GM18870 (cell line): ENCODE measurements around the gene TOX2.

Experiments
- ATAC-seq: cut with Tn5 transposase; IDR thresholded peaks from one replicate; pipeline ENCODE4 v1.9.1; 2021; ENCODE audit warnings: moderate library complexity; ENCODE audit not compliant: unreplicated experiment

Gene TOX2

DNA sequence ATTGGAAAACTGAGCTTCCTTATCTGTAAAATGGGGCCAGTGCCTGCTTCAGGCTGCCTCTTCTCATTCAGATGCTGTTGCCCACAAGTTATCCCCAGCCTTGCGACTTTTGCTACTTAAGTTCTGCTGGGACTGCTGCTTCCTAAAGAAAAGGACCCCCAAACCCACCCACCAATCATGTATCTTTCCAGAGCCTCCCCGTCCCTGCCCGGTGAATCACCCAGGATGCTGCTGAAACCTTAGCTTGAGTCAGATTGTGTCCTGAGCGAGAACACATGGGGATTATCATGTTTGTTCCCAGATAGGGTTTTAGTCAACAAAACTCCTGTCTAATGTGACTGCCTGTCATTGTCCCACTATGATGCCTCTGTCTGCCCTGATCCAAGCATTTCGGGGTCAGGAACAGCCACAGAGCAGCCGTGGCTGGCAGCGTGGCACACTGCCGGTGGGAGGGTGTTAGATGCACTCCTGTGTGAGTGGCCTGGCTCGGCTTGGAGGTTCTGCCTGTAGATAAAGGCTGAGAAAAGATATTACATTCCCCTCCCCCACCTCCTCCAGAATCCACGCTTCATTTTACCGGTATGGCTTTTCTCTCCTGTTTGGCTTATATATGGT is 79.9 kb downstream of the TOX2 start:
- ATAC-seq, result no peak

DNA sequence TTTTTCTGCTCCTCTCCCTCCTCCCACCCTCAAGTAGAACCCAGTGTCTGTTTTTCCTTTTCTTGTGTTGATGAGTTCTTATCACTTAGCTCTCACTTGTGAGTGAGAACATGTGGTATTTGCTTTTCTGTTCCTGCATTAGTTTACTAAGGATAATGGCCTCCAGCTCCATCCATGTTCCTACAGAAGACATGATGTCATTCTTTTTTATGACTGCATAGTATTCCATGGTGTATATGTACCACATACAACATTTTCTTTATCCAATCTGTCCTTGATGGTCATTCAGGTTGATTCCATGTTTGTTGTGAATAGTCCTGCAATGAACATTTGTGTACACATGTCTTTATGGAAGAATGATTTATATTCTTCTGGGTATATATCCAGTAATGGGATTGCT is 81.0 kb downstream of the TOX2 start:
- no peak for ATAC-seq

DNA sequence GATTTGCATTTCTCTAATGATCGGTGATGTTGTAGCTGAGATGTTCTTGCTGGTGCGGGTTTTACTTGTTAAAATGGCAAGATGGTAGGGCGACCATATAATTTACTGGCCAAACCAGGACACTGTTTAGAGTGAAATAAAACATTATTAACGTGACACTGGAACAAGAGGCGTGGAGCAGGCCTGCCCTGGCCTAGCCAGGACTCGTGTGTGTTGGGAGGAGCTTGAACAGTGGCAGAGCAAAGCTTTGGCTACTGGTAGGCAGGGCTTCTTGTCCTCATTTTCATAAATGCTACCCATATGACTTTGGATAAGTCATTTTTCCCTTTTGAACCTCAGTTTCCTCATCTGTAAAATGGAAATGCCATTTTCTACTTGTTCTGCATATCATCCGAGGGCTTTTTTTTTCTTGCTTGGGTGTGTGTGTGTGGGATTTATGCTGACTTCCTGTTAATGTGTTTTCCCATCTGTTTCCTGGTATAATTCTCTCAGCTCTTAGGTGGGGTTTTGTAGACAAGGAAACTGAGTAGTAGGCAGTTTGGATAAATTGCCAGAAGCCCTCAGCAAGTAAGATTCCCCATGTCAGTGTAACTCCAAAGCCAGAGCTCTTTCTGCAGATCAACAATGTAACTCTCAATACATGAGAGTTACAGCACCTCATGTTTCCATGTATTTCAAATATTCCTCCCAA is 81.7 kb downstream of the TOX2 start:
- ATAC-seq, result no peak

DNA sequence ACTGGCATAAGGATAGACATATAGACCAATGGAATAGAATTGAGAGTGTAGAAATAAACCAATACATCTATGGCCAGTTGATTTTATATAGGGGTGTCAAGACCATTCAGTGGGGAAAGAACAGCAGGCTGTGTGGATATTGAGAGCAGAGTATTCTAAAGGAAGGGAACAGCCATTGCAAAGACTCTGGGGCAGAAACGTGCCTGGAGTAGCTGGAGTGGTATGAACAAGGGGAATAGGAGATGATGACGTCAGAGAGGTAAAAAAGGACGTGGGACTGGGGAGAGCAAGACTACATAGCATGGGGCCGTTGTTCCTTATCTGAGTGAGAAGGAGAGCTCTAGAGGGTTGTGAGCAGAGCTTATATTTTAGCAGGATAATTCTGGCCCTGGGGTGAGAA is 85.2 kb downstream of the TOX2 start:
- ATAC-seq, result no peak

GRCh38 chr20:44001667-44002596 is 87.3 kb downstream of the TOX2 start:
- peak; percentile 53 for ATAC-seq

DNA sequence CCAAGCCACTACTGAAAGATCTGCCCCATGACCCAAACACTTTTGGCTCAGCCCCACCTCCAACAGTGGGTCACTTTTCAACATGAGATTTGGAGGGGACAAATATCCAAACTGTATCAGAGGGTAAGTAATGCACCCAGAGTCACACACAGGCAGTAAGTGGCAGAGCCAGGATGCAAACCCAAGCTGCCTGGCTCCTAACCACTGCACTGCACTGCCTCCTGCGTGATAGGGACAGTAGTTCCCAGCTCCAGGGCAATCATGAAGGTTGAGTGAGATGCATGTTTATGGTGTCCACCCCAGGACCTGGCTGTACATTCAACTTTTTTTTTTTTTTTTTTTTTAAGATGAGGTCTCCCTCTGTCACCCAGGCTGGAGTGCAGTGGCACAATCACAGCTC is 88.2 kb downstream of the TOX2 start:
- no peak for ATAC-seq

- no peak for ATAC-seq
These were observed 89.0 kb downstream of the TOX2 start for GRCh38 chr20:44003609-44004008.

DNA sequence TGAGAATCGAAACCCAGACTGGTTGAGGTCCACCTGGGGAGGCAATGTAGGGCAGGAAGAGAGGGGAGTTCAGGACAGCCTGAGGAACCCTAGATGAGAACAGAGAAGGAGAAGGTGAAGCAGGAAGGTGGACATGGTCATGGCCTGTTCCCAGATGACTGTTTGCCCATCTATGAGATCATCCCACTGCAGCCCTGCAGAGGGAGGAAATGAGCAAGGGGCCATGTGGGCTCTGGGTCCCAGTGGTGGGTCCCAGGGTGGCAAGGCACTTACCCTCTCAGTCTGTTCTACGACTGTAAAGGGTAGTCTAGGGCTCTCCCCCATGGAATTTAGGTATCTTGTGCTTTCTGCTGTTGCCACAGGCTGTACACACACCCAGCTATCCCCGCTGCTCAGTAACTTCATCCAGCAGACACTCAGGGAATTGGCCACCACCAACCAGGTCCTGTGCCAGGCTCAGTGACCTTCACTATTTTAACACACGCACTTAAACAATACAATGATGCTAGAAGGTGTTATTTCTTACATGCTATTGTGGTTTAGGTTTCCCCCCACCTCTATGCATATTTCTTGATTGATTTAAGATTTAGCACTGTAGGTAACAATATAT is 89.8 kb downstream of the TOX2 start:
- ATAC-seq, result no peak

DNA sequence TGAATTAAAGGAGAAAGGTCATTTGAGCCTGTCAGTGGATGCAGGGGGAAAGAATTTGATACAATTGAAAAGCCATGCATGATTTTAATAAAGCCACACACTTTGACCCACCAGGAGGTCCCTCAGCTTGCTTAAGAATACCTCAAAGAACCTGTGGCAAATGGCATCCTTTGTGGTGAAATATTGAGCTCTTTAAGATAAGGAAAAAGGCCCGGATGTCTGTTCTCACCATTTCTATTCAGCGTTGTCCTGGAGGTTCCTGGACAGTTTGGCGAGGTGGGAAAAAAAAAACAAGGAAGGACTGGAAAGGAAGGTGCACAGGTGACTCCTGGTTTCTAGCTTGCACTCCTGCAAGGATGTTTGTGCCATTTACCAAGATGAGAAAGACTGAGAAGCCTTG is 91.0 kb downstream of the TOX2 start:
- ATAC-seq, result no peak

DNA sequence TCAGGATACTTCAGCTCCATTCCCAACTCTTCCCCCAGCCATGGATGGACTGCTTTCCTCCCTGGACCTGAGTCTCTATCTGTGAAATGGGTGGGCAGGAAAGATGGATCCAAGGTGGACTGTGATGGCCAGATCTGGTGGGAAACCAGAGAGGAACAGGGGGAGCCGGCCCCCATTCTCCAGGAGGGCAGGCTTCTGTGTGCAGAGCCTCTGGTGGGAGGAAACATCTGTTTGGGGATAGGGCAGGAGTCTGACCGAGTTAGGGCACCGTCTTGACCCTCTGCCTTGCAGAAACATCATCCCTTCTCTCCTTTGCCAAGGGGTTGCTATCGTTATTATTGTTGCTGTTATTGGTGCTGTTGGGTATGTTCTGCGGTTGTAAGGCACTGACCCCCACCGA is 91.5 kb downstream of the TOX2 start:
- ATAC-seq, result no peak

DNA sequence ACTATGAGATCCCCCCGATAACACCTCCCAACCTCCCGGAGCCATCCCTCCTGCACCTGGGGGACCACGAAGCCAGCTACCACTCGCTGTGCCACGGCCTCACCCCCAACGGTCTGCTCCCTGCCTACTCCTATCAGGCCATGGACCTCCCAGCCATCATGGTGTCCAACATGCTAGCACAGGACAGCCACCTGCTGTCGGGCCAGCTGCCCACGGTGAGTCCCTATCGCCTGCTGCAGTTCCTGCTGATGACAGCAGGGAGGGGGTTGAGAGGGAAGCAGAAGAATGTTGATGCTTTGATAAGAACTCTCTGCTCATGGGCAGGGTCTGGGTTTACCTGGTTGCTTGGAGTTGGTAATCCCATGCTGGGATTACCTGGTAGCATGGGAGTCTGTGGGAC is 91.9 kb downstream of the TOX2 start:
- ATAC-seq, result no peak

DNA sequence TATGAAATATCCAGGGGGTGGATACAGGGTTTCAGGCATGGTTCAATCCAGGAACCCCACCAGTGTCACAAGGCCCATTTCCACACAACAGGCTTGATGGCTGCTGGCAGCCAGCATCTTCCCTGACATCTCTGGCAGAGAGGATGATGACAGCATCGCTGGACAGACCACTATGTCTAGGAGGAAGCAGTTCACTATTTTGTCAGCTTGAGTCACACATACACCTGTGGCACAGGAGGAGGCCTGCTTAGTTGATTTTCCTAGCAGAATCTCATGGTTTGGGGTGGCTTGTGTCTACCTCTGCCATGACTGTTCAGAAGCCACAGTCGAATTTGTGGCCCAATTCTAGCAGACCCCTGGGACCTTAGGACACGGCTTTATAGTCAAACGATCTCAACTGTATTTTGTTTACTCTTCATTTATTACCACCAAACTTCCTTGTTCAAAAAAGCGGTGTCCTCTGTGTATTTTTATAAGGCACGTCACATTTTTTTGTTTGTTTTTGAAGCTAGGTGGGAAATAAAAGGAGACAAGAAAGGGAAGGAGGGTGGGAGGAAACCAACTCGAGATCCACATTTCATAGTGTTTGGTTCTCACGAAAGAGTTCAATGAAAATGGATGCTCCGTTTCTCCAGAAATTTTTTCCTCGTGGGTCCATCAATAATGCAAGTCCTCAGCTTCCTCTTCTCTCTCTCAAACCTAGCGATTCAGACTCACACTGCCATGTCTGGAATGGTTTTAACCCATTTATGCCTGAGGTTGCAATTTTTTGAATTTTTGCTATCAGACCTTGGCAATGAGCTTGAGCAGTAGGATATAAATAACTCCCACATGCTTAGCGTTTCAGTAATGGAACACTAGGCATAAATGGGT is 94.4 kb downstream of the TOX2 start:
- ATAC-seq, result no peak

DNA sequence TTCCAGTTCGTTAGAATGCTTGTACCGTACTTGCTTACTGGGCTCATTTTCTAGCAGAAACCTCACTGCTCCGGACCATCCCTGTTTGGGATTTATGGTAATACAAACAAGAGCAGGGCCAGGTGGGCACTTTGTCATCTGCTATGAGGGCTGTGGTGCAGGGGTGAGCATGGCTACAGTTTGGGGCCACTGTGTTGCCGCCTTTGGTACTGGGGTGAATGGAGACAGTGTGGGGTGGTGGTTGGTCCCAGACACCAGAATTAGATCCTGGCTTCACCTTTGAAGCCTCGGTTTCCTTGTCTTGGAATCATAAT is 95.0 kb downstream of the TOX2 start:
- no peak for ATAC-seq

DNA sequence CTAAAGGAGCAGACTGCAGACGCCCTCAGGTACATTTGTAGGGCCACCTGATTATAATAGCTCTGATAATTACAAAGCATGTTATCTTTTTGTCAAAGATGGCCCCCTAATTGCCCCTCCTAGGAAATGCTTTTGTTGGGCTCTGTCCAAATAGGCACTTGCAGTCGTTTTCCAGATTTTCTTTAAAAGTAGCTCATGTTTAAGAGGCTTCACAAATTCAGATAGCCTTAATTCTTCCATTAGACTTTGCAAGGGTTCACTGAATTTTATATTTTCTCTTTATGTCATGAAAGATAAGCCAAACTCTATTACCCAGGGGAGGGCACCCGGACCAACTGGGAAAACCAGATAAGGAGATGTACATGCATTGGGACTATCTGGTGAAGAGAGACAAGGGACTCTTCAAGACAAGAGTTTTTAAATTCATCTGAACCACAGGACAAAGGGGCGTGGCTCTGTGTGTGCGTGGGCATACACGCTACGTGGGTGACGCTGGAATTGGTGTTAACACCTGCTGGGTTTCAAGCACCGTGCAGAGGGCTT is 95.6 kb downstream of the TOX2 start:
- ATAC-seq, result no peak

- ATAC-seq, result no peak
These were observed 96.7 kb downstream of the TOX2 start for GRCh38 chr20:44011251-44011940.

DNA sequence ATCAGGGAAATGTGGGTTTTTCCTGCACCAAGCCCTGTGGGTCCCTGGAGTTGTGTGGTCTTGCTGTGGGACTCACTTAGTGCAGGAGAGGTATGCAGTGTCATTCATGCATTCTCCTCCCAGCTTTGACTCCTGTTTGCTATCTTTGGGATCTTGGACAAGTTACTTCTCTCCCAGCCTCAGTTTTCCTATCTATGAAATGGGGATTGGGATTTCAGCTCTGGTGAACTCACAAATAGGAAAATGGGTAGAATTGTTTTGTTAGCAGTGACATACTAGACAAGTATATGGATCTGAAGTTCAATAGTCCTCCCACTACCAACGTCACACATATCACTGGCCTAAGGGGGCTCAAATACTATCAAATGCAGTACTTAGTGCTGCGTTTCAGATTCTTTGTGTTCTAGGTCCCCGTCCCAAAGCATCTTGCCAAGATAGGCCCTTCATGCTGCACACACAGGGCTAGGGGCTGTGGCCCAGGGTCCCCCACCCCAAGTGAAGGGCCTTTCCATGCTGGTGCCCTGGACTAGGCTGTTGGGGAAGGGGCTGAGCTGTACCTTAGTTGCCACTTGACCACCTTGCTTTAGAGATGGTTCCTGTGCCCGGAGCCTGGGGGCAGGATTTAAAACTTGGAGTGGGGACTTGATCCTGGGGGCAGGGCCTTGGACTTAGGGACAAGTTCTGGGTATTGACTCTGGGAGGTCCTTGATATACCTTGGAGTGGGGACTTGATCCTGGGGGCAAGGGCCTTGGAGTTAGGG is 98.0 kb downstream of the TOX2 start:
- no peak for ATAC-seq

DNA sequence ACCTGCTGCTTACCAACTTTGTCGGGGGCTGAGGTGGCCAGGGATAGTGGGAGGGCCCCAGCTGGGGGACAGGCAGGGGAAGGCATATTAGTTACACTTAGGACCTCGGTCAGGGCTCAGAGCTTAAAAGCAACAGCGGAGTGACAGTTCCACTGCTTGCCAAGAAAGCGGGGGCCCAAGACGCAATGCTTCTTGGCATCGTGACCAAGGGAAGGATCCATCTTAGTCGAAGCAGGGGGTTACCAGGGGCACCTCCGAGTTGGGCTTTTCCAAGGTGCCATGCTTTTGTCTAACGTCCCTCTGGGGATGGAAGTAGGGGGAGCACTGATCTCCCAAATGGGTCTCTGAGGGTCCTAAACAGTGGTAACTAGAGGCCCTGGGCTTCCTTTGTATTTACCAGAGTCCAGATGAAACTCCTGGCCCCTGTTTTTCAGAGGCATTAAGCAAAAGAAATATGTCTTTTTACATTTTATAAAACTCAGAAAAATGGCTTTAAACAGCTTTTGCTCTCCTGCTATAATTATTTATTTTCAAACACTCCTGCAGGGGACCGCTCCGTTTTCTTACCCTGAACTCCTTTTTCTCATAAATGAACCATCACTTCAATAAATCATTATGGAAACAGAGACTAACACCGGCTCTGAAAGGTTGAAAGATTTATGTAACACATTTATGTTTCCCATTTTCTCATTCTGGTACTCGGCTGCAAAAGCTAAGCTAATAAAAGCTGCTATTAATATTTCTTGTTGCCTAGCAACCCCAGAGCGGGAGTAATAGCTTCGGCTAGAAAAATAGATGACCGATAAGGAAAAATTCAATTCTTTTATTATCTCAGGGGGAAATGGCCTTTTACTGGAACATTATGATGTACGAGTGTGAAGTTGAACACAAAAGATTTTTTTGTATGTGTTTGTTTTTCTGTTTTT is 100.4 kb downstream of the TOX2 start:
- ATAC-seq, result no peak

DNA sequence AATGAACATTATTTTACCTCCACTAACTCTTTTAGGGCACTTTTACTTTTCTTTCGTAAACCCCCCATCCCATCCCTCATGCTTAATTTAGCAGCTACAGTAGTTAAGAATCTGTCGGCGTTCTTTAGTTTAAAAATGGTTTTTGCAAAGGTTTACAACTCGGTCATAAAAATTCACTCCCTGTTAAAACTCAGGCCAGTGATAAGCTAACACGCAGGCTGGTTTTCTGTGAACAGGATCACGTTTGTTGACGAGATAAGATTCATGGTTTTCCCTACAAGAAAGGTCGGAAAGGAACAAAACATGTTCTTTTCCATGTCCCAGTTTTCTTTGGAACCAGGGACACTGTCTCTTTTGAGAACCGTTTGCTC is 101.1 kb downstream of the TOX2 start:
- ATAC-seq, result no peak
